Esophagus muscularis mucosa (tissue), 3 donors: ENCODE results near the gene RNU5D-1.

Source experiments
- CTCF ChIP-seq, 3 experiments: fragments of 200-600 bp in 2 of 3; fragments of 450-650 bp in 1 of 3; sonication (generic) in 2 of 3; IDR thresholded peaks; one replicate each; pipeline ENCODE4 v1.5.1; 2017 to 2019; ENCODE audit warnings: antibody characterized with exemption in 3 of 3, mild to moderate bottlenecking in 2 of 3, moderate library complexity in 1 of 3
- EP300 ChIP-seq: sonication (generic); formaldehyde crosslinking; IDR thresholded peaks from one replicate; pipeline ENCODE4 v1.6.1; 2017; ENCODE audit warnings: antibody characterized with exemption

DNA sequence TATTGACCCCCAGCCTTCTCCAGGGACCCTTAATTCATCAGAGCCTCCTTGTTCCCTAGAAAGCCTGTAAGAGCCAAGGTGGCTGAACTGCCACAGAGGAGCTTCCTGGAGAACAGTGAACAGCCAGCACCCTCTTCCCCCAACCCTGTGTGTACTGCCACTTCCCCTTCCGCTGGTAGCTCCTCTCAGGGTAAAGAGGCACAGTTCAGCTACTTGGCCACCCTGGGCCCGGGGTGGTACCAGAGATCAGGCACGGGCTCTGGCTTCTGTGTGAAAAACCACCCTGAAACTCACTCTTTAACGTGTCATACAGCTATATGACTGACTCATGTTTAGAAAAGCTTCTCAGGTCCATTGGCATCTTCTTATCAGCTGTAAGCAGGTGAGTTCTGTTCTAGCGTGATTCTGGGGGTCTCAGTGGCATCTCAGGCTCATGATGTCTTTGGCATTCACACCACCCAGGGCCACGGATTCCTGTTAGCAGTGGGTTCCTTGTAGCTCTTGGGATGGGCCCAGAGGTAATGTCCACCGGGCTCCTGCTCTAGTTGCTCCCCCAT, 34.1 kb downstream of the RNU5D-1 start:
- TF ChIP-seq CTCF (IDR thresholded peaks at IDR 0.05): no peak
- TF ChIP-seq EP300: no peak
